Erythroblast (primary cell): ENCODE data around the gene PHRF1.

Experiments
- GATA1 ChIP-seq: IDR thresholded peaks from 2 replicates; pipeline ENCODE4 v1.6.1; 2011; ENCODE audit warnings: low read depth, mild to moderate bottlenecking, control low read depth, low read length, moderate library complexity
- POLR2A ChIP-seq: IDR thresholded peaks from 2 replicates; pipeline ENCODE4 v1.6.1; 2011; ENCODE audit warnings: mild to moderate bottlenecking, low read length

DNA sequence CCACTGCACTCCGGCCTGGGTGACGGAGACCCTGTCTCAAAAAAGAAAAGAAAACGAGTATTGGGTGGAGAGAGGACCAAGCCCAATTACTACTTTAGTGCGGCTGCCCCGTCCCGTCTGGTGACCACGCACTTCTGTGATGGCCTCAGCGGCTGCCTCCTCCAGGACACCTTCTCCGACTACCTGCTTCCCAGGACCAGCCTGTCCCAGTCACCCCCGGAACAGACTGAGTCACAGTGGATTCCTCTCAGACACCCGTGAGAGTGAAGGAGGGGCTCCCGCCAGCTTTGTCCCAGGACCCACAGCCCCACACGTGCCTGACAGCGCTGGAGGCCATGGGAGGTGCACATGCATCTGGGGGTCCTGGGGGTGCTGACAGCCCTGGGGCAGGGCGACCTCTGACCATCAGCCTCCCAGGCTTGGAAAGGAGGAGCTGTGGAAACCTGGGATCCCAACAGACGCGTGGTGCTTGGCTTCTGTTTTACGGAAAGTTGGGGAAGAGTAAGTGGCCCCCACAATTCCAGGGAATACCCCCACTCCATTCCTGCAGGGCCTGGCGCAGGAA, 65.6 kb downstream of the PHRF1 start:
- TF ChIP-seq POLR2A (no peak), GATA1 (no peak)
